WERI-Rb-1 (cell line): Measurements from ENCODE around the gene ZMAT1.

Source experiments
- DNase-seq: peaks from one replicate; pipeline ENCODE4 v3.0.0-alpha.2; 2020
- H3K27ac ChIP-seq: fragments of 250-450 bp; sonication (Bioruptor Pico); 2 replicates; pipeline ENCODE4 v1.5.1; 2020; ENCODE audit warnings: mild to moderate bottlenecking, moderate library complexity
- H3K27me3 ChIP-seq: fragments of 250-450 bp; sonication (Bioruptor Pico); 2 replicates; pipeline ENCODE4 v1.5.1; 2021; ENCODE audit warnings: mild to moderate bottlenecking, low read depth, moderate library complexity; ENCODE audit not compliant: insufficient read depth, severe bottlenecking
- H3K36me3 ChIP-seq: fragments of 250-450 bp; sonication (Bioruptor Pico); 2 replicates; pipeline ENCODE4 v1.5.1; 2020; ENCODE audit warnings: mild to moderate bottlenecking, moderate library complexity
- H3K4me3 ChIP-seq: 2 replicates; pipeline ENCODE4 v1.5.1; 2011; ENCODE audit warnings: low read depth, mild to moderate bottlenecking, control low read depth, low read length
- H3K9me3 ChIP-seq: fragments of 250-450 bp; sonication (Bioruptor Pico); 2 replicates; pipeline ENCODE4 v1.5.1; 2021; ENCODE audit warnings: mild to moderate bottlenecking, moderate library complexity; ENCODE audit not compliant: severe bottlenecking
- CTCF ChIP-seq: IDR thresholded peaks from 2 replicates; pipeline ENCODE4 v1.5.1; 2011; ENCODE audit warnings: low read depth, mild to moderate bottlenecking, control low read depth, inconsistent platforms, low read length

ZMAT1 gene

GRCh38 chrX:101956556-101956955 lies 24.7 kb upstream of the ZMAT1 start:
- H3K27me3 ChIP-seq = peaks cover 22% of the 10 kb centered on the region
- H3K36me3 ChIP-seq = no peaks in the 10 kb centered on the region
- TF ChIP-seq CTCF = no peak
- no peak for DNase-seq
- H3K27ac ChIP-seq = no peak overlapping the region
- no peak overlapping the region for H3K4me3 ChIP-seq
- no peaks in the 10 kb centered on the region for H3K9me3 ChIP-seq

- no peak for DNase-seq
- TF ChIP-seq CTCF = no peak
- no peaks in the 10 kb centered on the region for H3K36me3 ChIP-seq
- peaks cover 31% of the 10 kb centered on the region for H3K27me3 ChIP-seq
- no peaks in the 10 kb centered on the region for H3K9me3 ChIP-seq
- H3K4me3 ChIP-seq = no peak overlapping the region
- H3K27ac ChIP-seq = no peak overlapping the region
Measured at GRCh38 chrX:101950581-101950980, 18.8 kb upstream of the ZMAT1 start.

- H3K9me3 ChIP-seq = no peaks in the 10 kb centered on the region
- no peaks in the 10 kb centered on the region for H3K27me3 ChIP-seq
- TF ChIP-seq CTCF = no peak
- H3K27ac ChIP-seq = peak overlapping the region; percentile 94
- H3K4me3 ChIP-seq = peak overlapping the region; percentile 46; the same call in 1 of the 2 replicates
- no peaks in the 10 kb centered on the region for H3K36me3 ChIP-seq
- DNase-seq = no peak
Measured at GRCh38 chrX:101932249-101932570, 383 bp upstream of the ZMAT1 start.

GRCh38 chrX:101931136-101931487 lies 715 bp downstream of the ZMAT1 start:
- TF ChIP-seq CTCF = no peak
- Histone ChIP-seq H3K27ac (peak overlapping the region; percentile 94), H3K36me3 (no peaks in the 10 kb centered on the region), H3K9me3 (no peaks in the 10 kb centered on the region), H3K27me3 (no peaks in the 10 kb centered on the region), H3K4me3 (peak overlapping the region; percentile 46)
- DNase-seq = no peak

- H3K4me3 ChIP-seq = no peak overlapping the region
- TF ChIP-seq CTCF = no peak
- no peaks in the 10 kb centered on the region for H3K36me3 ChIP-seq
- no peaks in the 10 kb centered on the region for H3K9me3 ChIP-seq
- no peak overlapping the region for H3K27ac ChIP-seq
- H3K27me3 ChIP-seq = no peaks in the 10 kb centered on the region
- no peak for DNase-seq
Measured at GRCh38 chrX:101925733-101926132, 6.1 kb downstream of the ZMAT1 start.

GRCh38 chrX:101918751-101919150 lies 13.1 kb downstream of the ZMAT1 start:
- DNase-seq = no peak
- TF ChIP-seq CTCF = no peak
- H3K36me3 ChIP-seq = no peaks in the 10 kb centered on the region
- no peaks in the 10 kb centered on the region for H3K27me3 ChIP-seq
- H3K27ac ChIP-seq = no peak overlapping the region
- H3K9me3 ChIP-seq = no peaks in the 10 kb centered on the region
- no peak overlapping the region for H3K4me3 ChIP-seq
